Naive B cell (primary cell): ENCODE measurements around the gene ANAPC7. TPM values are rescaled to one million over a fixed set of nuclear protein-coding genes. Genes with fewer than 3 reads are reported as not detected.
"Not testable (repeated sequence)": the region's sequence is repeated elsewhere in the genome, so short reads cannot be mapped to it uniquely, and the experiment has no call there.

Experiments
- ATAC-seq, 2 donors: fragments of 150-1000 bp; cut with Tn5 transposase; 2 replicates each; pipeline ENCODE4 v1.10.0; 2021; ENCODE audit warnings: low read depth in 2 of 2, mild to moderate bottlenecking in 2 of 2, moderate library complexity in 2 of 2
- DNase-seq: peaks from one replicate; pipeline ENCODE4 v3.0.0; 2022
- H3K27ac Mint-ChIP-seq, 6 donors: one replicate each; pipeline ENCODE4 v1.8.0; 2020 to 2022; ENCODE audit warnings: mild to moderate bottlenecking in 6 of 6, mixed read lengths in 6 of 6, moderate library complexity in 5 of 6, inconsistent platforms in 2 of 6
- H3K27me3 Mint-ChIP-seq, 3 donors: one replicate each; pipeline ENCODE4 v1.8.0; 2021 to 2022; ENCODE audit warnings: mixed read lengths in 3 of 3, mild to moderate bottlenecking in 1 of 3
- H3K36me3 Mint-ChIP-seq, 2 donors: one replicate each; pipeline ENCODE4 v1.8.0; 2020 to 2022; ENCODE audit warnings: mixed read lengths in 2 of 2, inconsistent platforms in 1 of 2, mild to moderate bottlenecking in 1 of 2
- H3K4me1 Mint-ChIP-seq, 3 donors: one replicate each; pipeline ENCODE4 v1.8.0; 2020 to 2022; ENCODE audit warnings: mixed read lengths in 3 of 3, inconsistent platforms in 1 of 3, mild to moderate bottlenecking in 1 of 3, moderate library complexity in 1 of 3
- H3K4me3 Mint-ChIP-seq, 8 donors: one replicate each; pipeline ENCODE4 v1.8.0; 2020 to 2022; ENCODE audit warnings: mild to moderate bottlenecking in 8 of 8, mixed read lengths in 8 of 8, moderate library complexity in 8 of 8, inconsistent platforms in 2 of 8
- H3K9me3 Mint-ChIP-seq, 7 donors: one replicate each; pipeline ENCODE4 v1.8.0; 2020 to 2022; ENCODE audit warnings: mixed read lengths in 7 of 7, mild to moderate bottlenecking in 5 of 7, inconsistent platforms in 2 of 7, moderate library complexity in 1 of 7
- polyA plus RNA-seq, 6 donors: library from polyadenylated mRNA; unstranded; fragments of 300-500 nt; fragmentation: Illumina TruSeq; gene quantifications; one replicate each; pipeline ENCODE4 v1.2.3, GENCODE V29; 2021; ENCODE audit warnings: low read depth in 6 of 6

ANAPC7 gene
- polyA plus RNA-seq, 6 donors from 2014 or later, result 20.1 to 40.7 (median 25.1) TPM

- H3K9me3 Mint-ChIP-seq, result no peaks in the 10 kb centered on the region
- peaks cover 6 to 62% (median 20%) of the 10 kb centered on the region in 3 donors for H3K4me1 Mint-ChIP-seq
- H3K36me3 Mint-ChIP-seq, result peaks cover 11 to 18% of the 10 kb centered on the region in 2 donors
- peak overlapping the region in 2 of 6 donors; percentile 58 to 87 for H3K27ac Mint-ChIP-seq
- peak overlapping the region in 1 of 8 donors; percentile 35 for H3K4me3 Mint-ChIP-seq
- H3K27me3 Mint-ChIP-seq, result no peaks in the 10 kb centered on the region
- no peak for DNase-seq
- no peak for ATAC-seq
Measured at GRCh38 chr12:110370732-110371231, 32.7 kb downstream of the ANAPC7 start.

- Mint-ChIP-seq H3K27ac (peak overlapping the region in 2 of 6 donors; percentile 37 to 56), H3K4me3 (no peak overlapping the region), H3K27me3 (no peaks in the 10 kb centered on the region), H3K4me1 (peaks cover 6 to 62% (median 17%) of the 10 kb centered on the region in 3 donors), H3K9me3 (no peaks in the 10 kb centered on the region), H3K36me3 (peaks cover 4 to 10% of the 10 kb centered on the region in 2 donors)
- DNase-seq (no peak), ATAC-seq (no peak)
Measured at GRCh38 chr12:110369992-110370391, 33.5 kb downstream of the ANAPC7 start.

GRCh38 chr12:110367181-110367864, 36.2 kb downstream of the ANAPC7 start:
- peaks cover 6 to 58% (median 14%) of the 10 kb centered on the region in 3 donors for H3K4me1 Mint-ChIP-seq

GRCh38 chr12:110366321-110367142, 37.0 kb downstream of the ANAPC7 start:
- H3K27me3 Mint-ChIP-seq, result no peaks in the 10 kb centered on the region
- no peaks in the 10 kb centered on the region for H3K36me3 Mint-ChIP-seq
- H3K27ac Mint-ChIP-seq, result peak overlapping the region in 5 of 6 donors; percentile 32 to 84 (median 80)
- no peak overlapping the region for H3K4me3 Mint-ChIP-seq
- peaks cover 6 to 50% (median 9%) of the 10 kb centered on the region in 3 donors for H3K4me1 Mint-ChIP-seq
- H3K9me3 Mint-ChIP-seq, result no peaks in the 10 kb centered on the region
- ATAC-seq, result no peak
- DNase-seq, result no peak

More at GRCh38 chr12:110367181-110367864, 36.2 kb downstream of the ANAPC7 start:
- DNase-seq (no peak), ATAC-seq (no peak)
- Mint-ChIP-seq H3K36me3 (no peaks in the 10 kb centered on the region), H3K4me3 (no peak overlapping the region), H3K27me3 (no peaks in the 10 kb centered on the region), H3K9me3 (no peaks in the 10 kb centered on the region), H3K27ac (peak overlapping the region in 5 of 6 donors; percentile 22 to 84 (median 61))

GRCh38 chr12:110365489-110366320, 37.8 kb downstream of the ANAPC7 start:
- H3K4me3 Mint-ChIP-seq, result no peak overlapping the region
- peaks cover 5 to 42% (median 6%) of the 10 kb centered on the region in 3 donors for H3K4me1 Mint-ChIP-seq
- DNase-seq (no peak), ATAC-seq (no peak)
- H3K36me3 Mint-ChIP-seq, result no peaks in the 10 kb centered on the region
- no peaks in the 10 kb centered on the region for H3K9me3 Mint-ChIP-seq
- H3K27ac Mint-ChIP-seq, result peak overlapping the region in 4 of 6 donors; percentile 32 to 56 (median 50)
- H3K27me3 Mint-ChIP-seq, result no peaks in the 10 kb centered on the region

- Mint-ChIP-seq H3K4me3 (no peak overlapping the region), H3K4me1 (no peaks in the 10 kb centered on the region), H3K27ac (peak overlapping the region in 1 of 6 donors; percentile 41), H3K9me3 (no peaks in the 10 kb centered on the region), H3K36me3 (no peaks in the 10 kb centered on the region), H3K27me3 (no peaks in the 10 kb centered on the region)
- ATAC-seq (no peak), DNase-seq (no peak)
Measured at GRCh38 chr12:110361216-110361615, 42.3 kb downstream of the ANAPC7 start.

GRCh38 chr12:110358384-110359097, 45.0 kb downstream of the ANAPC7 start:
- not testable (repeated sequence) for H3K27me3 Mint-ChIP-seq, H3K36me3 Mint-ChIP-seq, H3K9me3 Mint-ChIP-seq, DNase-seq, H3K4me3 Mint-ChIP-seq
- Mint-ChIP-seq H3K27ac (peak overlapping the region in 1 of 6 donors; percentile 39), H3K4me1 (peaks cover 4 to 12% (median 7%) of the 10 kb centered on the region in 3 donors)
- ATAC-seq, result peak; percentile 16 to 38

- Mint-ChIP-seq H3K4me1 (peaks cover 6 to 18% (median 8%) of the 10 kb centered on the region in 3 donors), H3K36me3 (no peaks in the 10 kb centered on the region), H3K27ac (peak overlapping the region in 1 of 6 donors; percentile 53), H3K4me3 (no peak overlapping the region), H3K9me3 (no peaks in the 10 kb centered on the region), H3K27me3 (peaks cover 0 to 5% (median 0%) of the 10 kb centered on the region in 3 donors)
- DNase-seq, result no peak
- ATAC-seq, result peak; percentile 51
Measured at GRCh38 chr12:110355073-110355472, 48.4 kb downstream of the ANAPC7 start.

- peak overlapping the region in 2 of 6 donors; percentile 3 to 53 for H3K27ac Mint-ChIP-seq
- DNase-seq (no peak), ATAC-seq (no peak)
- H3K36me3 Mint-ChIP-seq, result no peaks in the 10 kb centered on the region
- H3K27me3 Mint-ChIP-seq, result peaks cover 0 to 5% (median 0%) of the 10 kb centered on the region in 3 donors
- H3K4me3 Mint-ChIP-seq, result no peak overlapping the region
- peaks cover 14 to 26% (median 16%) of the 10 kb centered on the region in 3 donors for H3K4me1 Mint-ChIP-seq
- no peaks in the 10 kb centered on the region for H3K9me3 Mint-ChIP-seq
Measured at GRCh38 chr12:110354172-110354780, 49.2 kb downstream of the ANAPC7 start.

GRCh38 chr12:110353211-110353965, 50.1 kb downstream of the ANAPC7 start:
- H3K4me1 Mint-ChIP-seq, result peaks cover 16 to 31% (median 19%) of the 10 kb centered on the region in 3 donors
- H3K27ac Mint-ChIP-seq, result peak overlapping the region in 2 of 6 donors; percentile 43 to 49
- DNase-seq, result no peak
- H3K36me3 Mint-ChIP-seq, result no peaks in the 10 kb centered on the region
- ATAC-seq, result no peak
- H3K27me3 Mint-ChIP-seq, result peaks cover 0 to 5% (median 0%) of the 10 kb centered on the region in 3 donors
- H3K4me3 Mint-ChIP-seq, result no peak overlapping the region
- no peaks in the 10 kb centered on the region for H3K9me3 Mint-ChIP-seq

- ATAC-seq (no peak), DNase-seq (no peak)
- Mint-ChIP-seq H3K27ac (peak overlapping the region in 3 of 6 donors; percentile 41 to 44 (median 43)), H3K9me3 (no peaks in the 10 kb centered on the region), H3K27me3 (peaks cover 0 to 5% (median 0%) of the 10 kb centered on the region in 3 donors), H3K4me3 (no peak overlapping the region), H3K36me3 (no peaks in the 10 kb centered on the region), H3K4me1 (peaks cover 16 to 32% (median 19%) of the 10 kb centered on the region in 3 donors)
Measured at GRCh38 chr12:110352401-110352800, 51.1 kb downstream of the ANAPC7 start.
